Erythroblast (primary cell): ENCODE data around the gene LRP1.

Source experiments
- GATA1 ChIP-seq: IDR thresholded peaks from 2 replicates; pipeline ENCODE4 v1.6.1; 2011; ENCODE audit warnings: low read depth, mild to moderate bottlenecking, control low read depth, low read length, moderate library complexity
- POLR2A ChIP-seq: IDR thresholded peaks from 2 replicates; pipeline ENCODE4 v1.6.1; 2011; ENCODE audit warnings: mild to moderate bottlenecking, low read length

- TF ChIP-seq POLR2A (no peak), GATA1 (no peak)
Observed at GRCh38 chr12:57229046-57229633, 100.9 kb downstream of the LRP1 start.
